GM23338 (cell line): ENCODE results near the gene CD9. TPM values are rescaled to one million over a fixed set of nuclear protein-coding genes. Genes with fewer than 3 reads are reported as not detected.

Experiments
- ATAC-seq: fragments of 200-7000 bp; cut with Tn5 transposase; 3 replicates; pipeline ENCODE4 v1.9.1; 2020
- DNase-seq: peaks from one replicate; pipeline ENCODE4 v3.0.0-alpha.2; 2015; ENCODE audit warnings: low spot score
- H2AFZ ChIP-seq: fragments of 200-600 bp; sonication (generic); 2 replicates; pipeline ENCODE4 v1.8.0; 2016; ENCODE audit warnings: antibody characterized with exemption, mild to moderate bottlenecking, moderate library complexity
- H3F3A ChIP-seq: fragments of 200-600 bp; sonication (generic); replicated peaks from 2 replicates; pipeline ENCODE4 v1.8.0; 2017; ENCODE audit warnings: antibody characterized with exemption, mixed run types, low read depth
- H3K27ac ChIP-seq: fragments of 200-600 bp; sonication (generic); 2 replicates; pipeline ENCODE4 v1.6.1; 2016; ENCODE audit warnings: low read depth
- H3K27me3 ChIP-seq: fragments of 200-600 bp; sonication (generic); 2 replicates; pipeline ENCODE4 v1.8.0; 2016; ENCODE audit warnings: mild to moderate bottlenecking, mixed run types, moderate library complexity; ENCODE audit not compliant: insufficient read depth
- H3K36me3 ChIP-seq: fragments of 200-600 bp; sonication (generic); 2 replicates; pipeline ENCODE4 v1.8.0; 2016; ENCODE audit warnings: mild to moderate bottlenecking; ENCODE audit not compliant: insufficient read depth
- H3K4me1 ChIP-seq: fragments of 200-600 bp; sonication (generic); 2 replicates; pipeline ENCODE4 v1.8.0; 2016; ENCODE audit warnings: mild to moderate bottlenecking, moderate library complexity; ENCODE audit not compliant: insufficient read depth
- H3K4me2 ChIP-seq: fragments of 200-600 bp; sonication (generic); 2 replicates; pipeline ENCODE4 v1.7.1; 2017; ENCODE audit warnings: mixed run types
- H3K4me3 ChIP-seq: fragments of 200-600 bp; sonication (generic); 2 replicates; pipeline ENCODE4 v1.6.1; 2016; ENCODE audit warnings: mixed run types
- H3K79me2 ChIP-seq: fragments of 200-600 bp; sonication (generic); replicated peaks from 2 replicates; pipeline ENCODE4 v1.8.0; 2017; ENCODE audit warnings: mild to moderate bottlenecking; ENCODE audit not compliant: insufficient read depth
- H3K9me2 ChIP-seq: fragments of 200-600 bp; sonication (generic); 2 replicates; pipeline ENCODE4 v1.8.0; 2017; ENCODE audit not compliant: insufficient read depth
- H4K20me1 ChIP-seq: fragments of 200-600 bp; sonication (generic); replicated peaks from 2 replicates; pipeline ENCODE4 v1.8.0; 2017; ENCODE audit warnings: mild to moderate bottlenecking; ENCODE audit not compliant: insufficient read depth
- H3K27ac Mint-ChIP-seq: 2 replicates; pipeline ENCODE4 v1.8.0; 2020; ENCODE audit warnings: inconsistent platforms, mild to moderate bottlenecking, moderate library complexity, mixed read lengths
- H3K27me3 Mint-ChIP-seq: 3 replicates; pipeline ENCODE4 v1.8.0; 2022; ENCODE audit warnings: low read depth, mild to moderate bottlenecking, moderate library complexity, mixed read lengths, inconsistent platforms; ENCODE audit not compliant: insufficient read depth, poor library complexity
- H3K36me3 Mint-ChIP-seq: 3 replicates; pipeline ENCODE4 v1.8.0; 2021; ENCODE audit warnings: low read depth, mild to moderate bottlenecking, inconsistent platforms, moderate library complexity, mixed read lengths
- H3K4me1 Mint-ChIP-seq: 3 replicates; pipeline ENCODE4 v1.8.0; 2020; ENCODE audit warnings: mild to moderate bottlenecking, inconsistent platforms, mixed read lengths
- H3K4me3 Mint-ChIP-seq: 3 replicates; pipeline ENCODE4 v1.8.0; 2021; ENCODE audit warnings: moderate library complexity, mild to moderate bottlenecking, inconsistent platforms, mixed read lengths
- H3K9me3 Mint-ChIP-seq: 3 replicates; pipeline ENCODE4 v1.8.0; 2020; ENCODE audit warnings: moderate library complexity, mild to moderate bottlenecking, inconsistent platforms, mixed read lengths
- CREB1 ChIP-seq: fragments of 250-450 bp; sonication (Bioruptor Pico); IDR thresholded peaks from 2 replicates; pipeline ENCODE4 v1.5.0; 2020; ENCODE audit warnings: low read depth, mild to moderate bottlenecking, moderate library complexity
- EZH2 ChIP-seq: fragments of 200-600 bp; sonication (generic); IDR thresholded peaks from one replicate; pipeline ENCODE4 v1.8.0; 2017; ENCODE audit warnings: antibody characterized with exemption, mild to moderate bottlenecking, low read depth; ENCODE audit not compliant: unreplicated experiment
- JUNB ChIP-seq: IDR thresholded peaks from one replicate; pipeline ENCODE4 v1.6.1; 2016; ENCODE audit warnings: antibody characterized with exemption; ENCODE audit not compliant: unreplicated experiment
- STAT1 ChIP-seq: IDR thresholded peaks from one replicate; pipeline ENCODE4 v1.6.1; 2016; ENCODE audit warnings: antibody characterized with exemption; ENCODE audit not compliant: unreplicated experiment
- polyA plus RNA-seq: library from polyadenylated mRNA; unstranded; fragments of >200 nt; fragmentation: Nextera tagmentation; extraction: Ambion mirVana; gene quantifications from 2 replicates; pipeline ENCODE4 v1.2.1, GENCODE V29; 2016
- total RNA-seq: library from RNA; depleted of rRNA; stranded (reverse); fragments of >200 nt; shearing (Covaris generic); gene quantifications from 2 replicates; pipeline ENCODE4 v1.2.3, GENCODE V29; 2014
- TF ChIP-seq, protein P1 (sequence below), 2 experiments: fragments of 200-600 bp in 1 of 2; sonication (generic) in 1 of 2; conservative IDR thresholded peaks; 2 replicates each; pipeline versions ENCODE4 v1.5.1 to v1.6.1; 2016 to 2017; ENCODE audit warnings: antibody characterized with exemption in 2 of 2, low read depth in 2 of 2, mild to moderate bottlenecking in 2 of 2, moderate library complexity in 1 of 2
- TF ChIP-seq, protein P2 (sequence below): fragments of 250-450 bp; sonication (Bioruptor Pico); IDR thresholded peaks from 2 replicates; pipeline ENCODE4 v1.5.0; 2020; ENCODE audit warnings: mild to moderate bottlenecking, moderate library complexity

Gene CD9
- total and polyA plus RNA-seq, 2 experiments from 2014 or later, result 222 to 251 TPM

DNA sequence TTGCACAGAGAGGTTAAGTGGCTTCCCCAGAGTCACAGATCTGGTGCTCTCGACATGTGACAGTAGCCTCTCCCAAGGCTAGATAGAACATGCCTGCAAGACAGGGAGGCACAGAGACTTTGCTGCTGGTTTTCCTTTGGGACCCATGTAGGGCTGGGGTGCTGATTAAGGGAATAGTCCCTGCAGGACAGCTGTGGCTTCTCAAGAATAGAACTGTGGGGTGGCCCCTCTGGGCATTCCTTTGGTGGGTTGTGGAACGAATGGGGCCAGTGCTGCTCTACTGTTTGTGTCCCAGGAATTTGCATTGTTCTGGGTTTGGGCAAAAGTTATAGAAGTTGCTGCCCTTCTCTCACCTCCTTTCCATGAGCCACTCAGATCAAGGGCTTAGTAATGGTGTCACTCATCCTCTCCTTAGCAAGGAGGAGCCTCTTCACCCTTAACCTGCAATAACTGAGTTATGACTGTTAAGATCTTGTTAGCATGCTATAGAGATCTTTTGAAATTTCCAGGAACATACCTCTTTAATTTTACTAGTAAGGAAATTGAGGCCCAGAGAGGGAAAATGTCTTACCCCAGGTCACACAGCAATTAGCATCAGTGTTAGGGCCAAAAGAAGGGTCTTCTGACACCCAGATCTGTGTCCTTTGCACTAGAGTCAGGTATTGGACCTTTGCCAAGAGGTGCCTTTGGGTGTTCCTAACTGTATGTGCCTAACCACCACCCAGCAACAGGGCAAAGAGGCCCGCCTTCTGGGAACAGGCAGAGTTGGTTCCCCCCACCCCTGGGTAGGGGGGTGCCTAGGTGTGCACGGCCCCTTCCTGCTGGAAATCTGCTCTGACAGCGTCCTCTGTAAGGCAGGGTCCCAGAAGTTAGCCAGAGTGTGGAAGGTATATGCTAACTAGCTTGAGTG lies 31.4 kb downstream of the CD9 start:
- no peak overlapping the region for H3K4me3 Mint-ChIP-seq
- H3K27ac Mint-ChIP-seq, result peak overlapping the region; percentile 57
- Histone ChIP-seq H3K4me3 (no peak overlapping the region), H3F3A (peaks cover 4% of the 10 kb centered on the region; the same call in 1 of the 2 replicates), H3K9me2 (no peaks in the 10 kb centered on the region), H3K27ac (peak overlapping the region; percentile 50; the same call in 1 of the 2 replicates), H3K27me3 (no peaks in the 10 kb centered on the region), H3K36me3 (peaks cover 22% of the 10 kb centered on the region), H3K4me1 (peaks cover 15% of the 10 kb centered on the region; the same call in 1 of the 2 replicates), H3K79me2 (peaks cover 42% of the 10 kb centered on the region), H3K4me2 (no peak overlapping the region), H4K20me1 (peaks cover 27% of the 10 kb centered on the region), H2AFZ (no peak overlapping the region)
- peaks cover 5% of the 10 kb centered on the region for H3K27me3 Mint-ChIP-seq
- TF ChIP-seq JUNB (no peak), CREB1 (CRISPR knock-in tag) (no peak), STAT1 (no peak), EZH2 (no peak)
- TF ChIP-seq, protein P1, sequence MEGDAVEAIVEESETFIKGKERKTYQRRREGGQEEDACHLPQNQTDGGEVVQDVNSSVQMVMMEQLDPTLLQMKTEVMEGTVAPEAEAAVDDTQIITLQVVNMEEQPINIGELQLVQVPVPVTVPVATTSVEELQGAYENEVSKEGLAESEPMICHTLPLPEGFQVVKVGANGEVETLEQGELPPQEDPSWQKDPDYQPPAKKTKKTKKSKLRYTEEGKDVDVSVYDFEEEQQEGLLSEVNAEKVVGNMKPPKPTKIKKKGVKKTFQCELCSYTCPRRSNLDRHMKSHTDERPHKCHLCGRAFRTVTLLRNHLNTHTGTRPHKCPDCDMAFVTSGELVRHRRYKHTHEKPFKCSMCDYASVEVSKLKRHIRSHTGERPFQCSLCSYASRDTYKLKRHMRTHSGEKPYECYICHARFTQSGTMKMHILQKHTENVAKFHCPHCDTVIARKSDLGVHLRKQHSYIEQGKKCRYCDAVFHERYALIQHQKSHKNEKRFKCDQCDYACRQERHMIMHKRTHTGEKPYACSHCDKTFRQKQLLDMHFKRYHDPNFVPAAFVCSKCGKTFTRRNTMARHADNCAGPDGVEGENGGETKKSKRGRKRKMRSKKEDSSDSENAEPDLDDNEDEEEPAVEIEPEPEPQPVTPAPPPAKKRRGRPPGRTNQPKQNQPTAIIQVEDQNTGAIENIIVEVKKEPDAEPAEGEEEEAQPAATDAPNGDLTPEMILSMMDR (conservative IDR thresholded peaks at IDR 0.05; ENCODE audit: low read depth in 2 of 2), result no peak
- TF ChIP-seq, protein P2, sequence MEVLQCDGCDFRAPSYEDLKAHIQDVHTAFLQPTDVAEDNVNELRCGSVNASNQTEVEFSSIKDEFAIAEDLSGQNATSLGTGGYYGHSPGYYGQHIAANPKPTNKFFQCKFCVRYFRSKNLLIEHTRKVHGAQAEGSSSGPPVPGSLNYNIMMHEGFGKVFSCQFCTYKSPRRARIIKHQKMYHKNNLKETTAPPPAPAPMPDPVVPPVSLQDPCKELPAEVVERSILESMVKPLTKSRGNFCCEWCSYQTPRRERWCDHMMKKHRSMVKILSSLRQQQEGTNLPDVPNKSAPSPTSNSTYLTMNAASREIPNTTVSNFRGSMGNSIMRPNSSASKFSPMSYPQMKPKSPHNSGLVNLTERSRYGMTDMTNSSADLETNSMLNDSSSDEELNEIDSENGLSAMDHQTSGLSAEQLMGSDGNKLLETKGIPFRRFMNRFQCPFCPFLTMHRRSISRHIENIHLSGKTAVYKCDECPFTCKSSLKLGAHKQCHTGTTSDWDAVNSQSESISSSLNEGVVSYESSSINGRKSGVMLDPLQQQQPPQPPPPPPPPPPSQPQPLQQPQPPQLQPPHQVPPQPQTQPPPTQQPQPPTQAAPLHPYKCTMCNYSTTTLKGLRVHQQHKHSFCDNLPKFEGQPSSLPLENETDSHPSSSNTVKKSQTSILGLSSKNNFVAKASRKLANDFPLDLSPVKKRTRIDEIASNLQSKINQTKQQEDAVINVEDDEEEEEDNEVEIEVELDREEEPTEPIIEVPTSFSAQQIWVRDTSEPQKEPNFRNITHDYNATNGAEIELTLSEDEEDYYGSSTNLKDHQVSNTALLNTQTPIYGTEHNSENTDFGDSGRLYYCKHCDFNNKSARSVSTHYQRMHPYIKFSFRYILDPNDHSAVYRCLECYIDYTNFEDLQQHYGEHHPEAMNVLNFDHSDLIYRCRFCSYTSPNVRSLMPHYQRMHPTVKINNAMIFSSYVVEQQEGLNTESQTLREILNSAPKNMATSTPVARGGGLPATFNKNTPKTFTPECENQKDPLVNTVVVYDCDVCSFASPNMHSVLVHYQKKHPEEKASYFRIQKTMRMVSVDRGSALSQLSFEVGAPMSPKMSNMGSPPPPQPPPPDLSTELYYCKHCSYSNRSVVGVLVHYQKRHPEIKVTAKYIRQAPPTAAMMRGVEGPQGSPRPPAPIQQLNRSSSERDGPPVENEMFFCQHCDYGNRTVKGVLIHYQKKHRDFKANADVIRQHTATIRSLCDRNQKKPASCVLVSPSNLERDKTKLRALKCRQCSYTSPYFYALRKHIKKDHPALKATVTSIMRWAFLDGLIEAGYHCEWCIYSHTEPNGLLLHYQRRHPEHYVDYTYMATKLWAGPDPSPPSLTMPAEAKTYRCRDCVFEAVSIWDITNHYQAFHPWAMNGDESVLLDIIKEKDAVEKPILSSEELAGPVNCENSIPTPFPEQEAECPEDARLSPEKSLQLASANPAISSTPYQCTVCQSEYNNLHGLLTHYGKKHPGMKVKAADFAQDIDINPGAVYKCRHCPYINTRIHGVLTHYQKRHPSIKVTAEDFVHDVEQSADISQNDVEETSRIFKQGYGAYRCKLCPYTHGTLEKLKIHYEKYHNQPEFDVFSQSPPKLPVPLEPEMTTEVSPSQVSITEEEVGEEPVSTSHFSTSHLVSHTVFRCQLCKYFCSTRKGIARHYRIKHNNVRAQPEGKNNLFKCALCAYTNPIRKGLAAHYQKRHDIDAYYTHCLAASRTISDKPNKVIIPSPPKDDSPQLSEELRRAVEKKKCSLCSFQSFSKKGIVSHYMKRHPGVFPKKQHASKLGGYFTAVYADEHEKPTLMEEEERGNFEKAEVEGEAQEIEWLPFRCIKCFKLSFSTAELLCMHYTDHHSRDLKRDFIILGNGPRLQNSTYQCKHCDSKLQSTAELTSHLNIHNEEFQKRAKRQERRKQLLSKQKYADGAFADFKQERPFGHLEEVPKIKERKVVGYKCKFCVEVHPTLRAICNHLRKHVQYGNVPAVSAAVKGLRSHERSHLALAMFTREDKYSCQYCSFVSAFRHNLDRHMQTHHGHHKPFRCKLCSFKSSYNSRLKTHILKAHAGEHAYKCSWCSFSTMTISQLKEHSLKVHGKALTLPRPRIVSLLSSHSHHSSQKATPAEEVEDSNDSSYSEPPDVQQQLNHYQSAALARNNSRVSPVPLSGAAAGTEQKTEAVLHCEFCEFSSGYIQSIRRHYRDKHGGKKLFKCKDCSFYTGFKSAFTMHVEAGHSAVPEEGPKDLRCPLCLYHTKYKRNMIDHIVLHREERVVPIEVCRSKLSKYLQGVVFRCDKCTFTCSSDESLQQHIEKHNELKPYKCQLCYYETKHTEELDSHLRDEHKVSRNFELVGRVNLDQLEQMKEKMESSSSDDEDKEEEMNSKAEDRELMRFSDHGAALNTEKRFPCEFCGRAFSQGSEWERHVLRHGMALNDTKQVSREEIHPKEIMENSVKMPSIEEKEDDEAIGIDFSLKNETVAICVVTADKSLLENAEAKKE (CRISPR knock-in tag), result no peak
- peaks cover 33% of the 10 kb centered on the region for H3K4me1 Mint-ChIP-seq
- ATAC-seq (peak; percentile 14; the same call in 1 of the 3 replicates), DNase-seq (no peak)
- H3K9me3 Mint-ChIP-seq, result no peaks in the 10 kb centered on the region
- H3K36me3 Mint-ChIP-seq, result peaks cover 67% of the 10 kb centered on the region
